Mucosa of descending colon (tissue), 3 donors: ENCODE measurements around the gene KLK5. TPM values are rescaled to one million over a fixed set of nuclear protein-coding genes. Genes with fewer than 3 reads are reported as not detected.

Experiments
- total RNA-seq, 3 donors: library from RNA; stranded (reverse); fragmentation: NEBNext Ultra II Directional in 2 of 3; extraction: Animal tissue kit (Norgen Biotek cat#: 25700) in 2 of 3; gene quantifications; one replicate each; pipeline versions ENCODE4 v1.2.1 to v1.2.4, GENCODE V29; 2021 to 2023
- donor health status: DM: no; HTN: no; CAD: no; lungs with moderate emphysema.
- donor health status: DM: no; HTN: no; CAD: no.
- donor health status: DM: no; HTN: yes; CAD: no.

Gene KLK5
- total RNA-seq, 3 donors from 2014 or later = not detected

Other genes with a start within 250 kb of the KLK5 start
- gene SHANK1, start 233.2 kb downstream of the KLK5 start, total RNA-seq = 1 to 10 TPM in 1 of 3 donors, under 1 TPM in 1, not detected in 1; 0.55 to 1.1 TPM
- gene CLEC11A, start 229.7 kb downstream of the KLK5 start, total RNA-seq = 1 to 10 TPM; 1.4 to 7.2 (median 4.9) TPM
- not detected for gene GPR32, start 182.6 kb downstream of the KLK5 start, total RNA-seq
- gene ACP4, start 162.6 kb downstream of the KLK5 start, total RNA-seq = not detected
- gene KLK1, start 129.3 kb downstream of the KLK5 start, total RNA-seq = 100 to 1,000 TPM in 1 of 3 donors, 10 to 100 TPM in 2; 29.3 to 130 (median 80.6) TPM
- 1 to 10 TPM in 2 of 3 donors, under 1 TPM in 1; 0.92 to 3.3 (median 2.3) TPM for gene KLK15, start 119.5 kb downstream of the KLK5 start, total RNA-seq
- 1 to 10 TPM; 3.7 to 9.0 (median 4.8) TPM for gene KLK3, start 98.1 kb downstream of the KLK5 start, total RNA-seq
- under 1 TPM in 1 of 3 donors, not detected in 2; 0.43 TPM for gene KLK2, start 79.6 kb downstream of the KLK5 start, total RNA-seq
- gene KLK4, start 41.6 kb downstream of the KLK5 start, total RNA-seq = 1 to 10 TPM; 1.1 to 3.4 (median 1.4) TPM
- gene KLK6, start 16.6 kb upstream of the KLK5 start, total RNA-seq = not detected
- gene KLK7, start 30.9 kb upstream of the KLK5 start, total RNA-seq = not detected
- not detected for gene KLK8, start 48.6 kb upstream of the KLK5 start, total RNA-seq
- under 1 TPM; 0.58 to 0.93 (median 0.76) TPM for gene KLK10, start 66.7 kb upstream of the KLK5 start, total RNA-seq
- 1 to 10 TPM in 1 of 3 donors, under 1 TPM in 2; 0.38 to 1.0 (median 0.72) TPM for gene KLK11, start 73.6 kb upstream of the KLK5 start, total RNA-seq
- 1 to 10 TPM in 1 of 3 donors, not detected in 2; 1.0 TPM for gene KLK12, start 82.0 kb upstream of the KLK5 start, total RNA-seq
- gene KLK13, start 112.1 kb upstream of the KLK5 start, total RNA-seq = 1 to 10 TPM in 1 of 3 donors, under 1 TPM in 2; 0.22 to 2.7 (median 0.84) TPM
- under 1 TPM in 1 of 3 donors, not detected in 2; 0.41 TPM for gene KLK14, start 129.8 kb upstream of the KLK5 start, total RNA-seq
- gene CTU1, start 155.4 kb upstream of the KLK5 start, total RNA-seq = 1 to 10 TPM; 4.3 to 8.1 (median 4.8) TPM
- 1 to 10 TPM; 1.4 to 3.8 (median 3.2) TPM for gene SIGLEC9, start 171.9 kb upstream of the KLK5 start, total RNA-seq
- gene SIGLEC7, start 189.3 kb upstream of the KLK5 start, total RNA-seq = 1 to 10 TPM; 1.2 to 2.5 (median 1.4) TPM